PC-3 (cell line): ENCODE data around the gene SLC13A1.

Experiments used
- CTCF ChIP-seq: fragments of 300-600 bp; sonication (generic); conservative IDR thresholded peaks from 2 replicates; pipeline ENCODE4 v1.5.1; 2017; ENCODE audit warnings: antibody characterized with exemption, low read depth, mild to moderate bottlenecking, low read length
- EZH2 ChIP-seq: fragments of 300-600 bp; sonication (generic); IDR thresholded peaks from one replicate; pipeline ENCODE4 v1.6.1; 2017; ENCODE audit warnings: antibody characterized with exemption, mild to moderate bottlenecking, low read length; ENCODE audit not compliant: unreplicated experiment
- EZH2phosphoT487 ChIP-seq: fragments of 300-600 bp; sonication (generic); IDR thresholded peaks from 2 replicates; pipeline ENCODE4 v1.6.1; 2018; ENCODE audit warnings: mild to moderate bottlenecking, antibody characterized with exemption, low read length, borderline replicate concordance

GRCh38 chr7:123126691-123127090 lies 73.1 kb downstream of the SLC13A1 start:
- no peak for TF ChIP-seq CTCF
- no peak for TF ChIP-seq EZH2
- no peak for TF ChIP-seq EZH2phosphoT487
